T-helper 1 cell treated with Interleukin-12 subunit alpha and Interleukin-12 subunit beta and Interleukin-4 antibody, amounts not matched to agents 30 μg/mL and 1 μg/mL, for 36 hours (primary cell): ENCODE results near the gene PC.

ENCODE experiments used
- H3K27ac Mint-ChIP-seq: one replicate; pipeline ENCODE4 v1.8.0; 2021; ENCODE audit warnings: mild to moderate bottlenecking, mixed read lengths
- H3K27me3 Mint-ChIP-seq: one replicate; pipeline ENCODE4 v1.8.0; 2021; ENCODE audit warnings: low read depth, mixed read lengths
- H3K36me3 Mint-ChIP-seq: one replicate; pipeline ENCODE4 v1.8.0; 2021; ENCODE audit warnings: low read depth, mixed read lengths
- H3K4me1 Mint-ChIP-seq: one replicate; pipeline ENCODE4 v1.8.0; 2021; ENCODE audit warnings: low read depth, mixed read lengths
- H3K4me3 Mint-ChIP-seq: one replicate; pipeline ENCODE4 v1.8.0; 2021; ENCODE audit warnings: mild to moderate bottlenecking, moderate library complexity, mixed read lengths
- H3K9me3 Mint-ChIP-seq: one replicate; pipeline ENCODE4 v1.8.0; 2021; ENCODE audit warnings: mixed read lengths

Gene PC

DNA sequence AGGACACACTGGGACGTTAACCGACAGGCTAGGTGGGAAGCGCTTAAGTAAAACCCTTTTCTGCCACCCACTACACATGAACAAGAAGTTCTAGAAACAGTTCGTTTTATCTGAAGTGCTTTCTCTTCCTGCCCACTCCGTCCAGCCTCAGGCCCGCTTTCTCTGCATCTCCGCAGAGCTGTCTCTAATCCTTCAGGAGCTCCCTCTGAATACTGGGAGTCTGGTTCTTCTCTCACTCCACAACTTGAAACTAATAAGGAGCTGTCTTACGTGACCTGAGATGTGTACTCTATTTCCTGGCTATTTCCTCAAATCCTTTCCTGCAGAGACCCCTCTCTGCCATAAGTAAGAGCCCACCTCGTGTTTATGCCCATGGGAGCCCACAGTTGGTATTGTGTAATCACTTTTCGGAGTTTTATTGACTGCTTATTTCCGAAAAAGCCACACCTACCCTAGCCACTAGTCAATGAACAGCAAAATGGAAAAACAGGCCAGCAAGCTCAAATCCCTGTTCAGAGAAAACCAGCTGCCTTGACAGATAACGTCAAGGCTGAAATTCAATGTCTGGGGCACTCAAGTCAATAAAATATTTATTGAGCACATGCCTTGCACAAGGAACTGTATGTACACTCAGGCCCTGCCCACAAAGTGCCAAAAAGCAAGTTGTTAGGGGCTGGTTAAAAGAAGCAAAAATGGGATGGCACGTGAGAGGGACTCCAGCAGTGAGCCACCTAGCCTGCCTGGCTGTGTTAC is 4.9 kb downstream of the PC start:
- no peaks in the 10 kb centered on the region for H3K9me3 Mint-ChIP-seq
- no peaks in the 10 kb centered on the region for H3K27me3 Mint-ChIP-seq
- no peak overlapping the region for H3K4me3 Mint-ChIP-seq
- H3K27ac Mint-ChIP-seq, result no peak overlapping the region
- H3K4me1 Mint-ChIP-seq, result peaks cover 11% of the 10 kb centered on the region
- H3K36me3 Mint-ChIP-seq, result no peaks in the 10 kb centered on the region

DNA sequence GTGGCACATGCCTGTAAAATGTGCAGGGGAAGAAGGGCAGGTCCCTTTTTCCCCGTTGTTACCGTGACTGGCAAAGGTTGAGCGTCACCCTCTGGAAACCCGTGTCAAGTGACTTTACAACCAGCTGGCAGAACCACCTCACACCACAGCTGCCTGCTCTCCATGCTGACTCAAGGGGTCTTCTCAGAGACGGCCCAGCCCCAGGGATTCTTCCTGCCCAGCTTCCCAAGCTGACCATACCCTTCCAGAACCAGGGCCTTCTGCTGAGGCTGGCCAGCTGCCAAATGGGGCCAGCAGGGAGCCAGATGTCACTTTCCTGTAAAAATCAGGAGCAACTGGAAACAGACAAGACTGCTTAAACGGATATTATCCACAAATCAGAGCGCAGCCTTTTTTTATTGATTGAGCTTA is 6.3 kb downstream of the PC start:
- Mint-ChIP-seq H3K4me3 (no peak overlapping the region), H3K4me1 (peaks cover 7% of the 10 kb centered on the region), H3K36me3 (no peaks in the 10 kb centered on the region), H3K27ac (no peak overlapping the region), H3K27me3 (no peaks in the 10 kb centered on the region), H3K9me3 (no peaks in the 10 kb centered on the region)

DNA sequence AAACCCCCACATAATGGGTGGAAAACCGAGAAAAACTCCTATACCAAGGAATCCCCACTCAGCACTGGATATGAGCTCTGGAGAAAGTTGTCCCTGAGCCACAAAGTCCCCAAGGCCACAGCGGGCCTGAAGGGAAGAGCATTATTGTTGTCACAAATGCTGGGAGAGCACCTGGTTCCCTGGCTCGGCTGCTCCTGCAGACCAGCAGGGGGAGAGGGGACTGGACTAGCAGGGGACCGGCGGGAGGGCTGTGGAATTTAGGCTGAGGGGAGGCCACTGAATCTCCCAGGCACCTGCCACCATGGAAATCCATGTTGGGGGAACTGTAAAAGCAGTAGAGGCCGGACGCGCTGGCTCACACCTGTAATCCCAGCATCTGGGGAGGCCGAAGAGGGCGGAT is 7.0 kb downstream of the PC start:
- Mint-ChIP-seq H3K4me1 (peaks cover 3% of the 10 kb centered on the region), H3K36me3 (no peaks in the 10 kb centered on the region), H3K27me3 (no peaks in the 10 kb centered on the region), H3K4me3 (no peak overlapping the region), H3K27ac (no peak overlapping the region), H3K9me3 (no peaks in the 10 kb centered on the region)

DNA sequence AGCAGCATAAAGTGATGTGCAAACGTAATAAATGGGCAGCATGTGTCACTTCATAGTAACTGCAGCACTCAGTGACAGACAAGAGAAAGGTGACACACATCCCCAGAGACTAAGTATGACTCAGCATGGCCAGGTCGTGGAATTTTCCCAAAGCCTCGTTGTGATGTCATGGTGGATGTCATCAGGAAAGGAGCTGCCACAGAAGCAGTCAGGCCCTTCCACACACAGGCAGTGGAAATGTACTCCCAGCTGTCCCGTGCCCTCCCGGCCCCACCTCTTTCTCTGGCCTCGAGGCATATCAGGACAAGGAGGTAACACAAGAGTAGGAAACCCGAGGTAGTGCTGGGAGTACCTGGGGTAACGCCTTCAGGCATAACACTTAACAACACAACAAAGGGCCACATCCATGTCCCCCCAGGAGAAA is 8.1 kb downstream of the PC start:
- no peaks in the 10 kb centered on the region for H3K27me3 Mint-ChIP-seq
- H3K4me1 Mint-ChIP-seq, result peaks cover 3% of the 10 kb centered on the region
- H3K27ac Mint-ChIP-seq, result no peak overlapping the region
- no peak overlapping the region for H3K4me3 Mint-ChIP-seq
- H3K36me3 Mint-ChIP-seq, result no peaks in the 10 kb centered on the region
- H3K9me3 Mint-ChIP-seq, result no peaks in the 10 kb centered on the region

DNA sequence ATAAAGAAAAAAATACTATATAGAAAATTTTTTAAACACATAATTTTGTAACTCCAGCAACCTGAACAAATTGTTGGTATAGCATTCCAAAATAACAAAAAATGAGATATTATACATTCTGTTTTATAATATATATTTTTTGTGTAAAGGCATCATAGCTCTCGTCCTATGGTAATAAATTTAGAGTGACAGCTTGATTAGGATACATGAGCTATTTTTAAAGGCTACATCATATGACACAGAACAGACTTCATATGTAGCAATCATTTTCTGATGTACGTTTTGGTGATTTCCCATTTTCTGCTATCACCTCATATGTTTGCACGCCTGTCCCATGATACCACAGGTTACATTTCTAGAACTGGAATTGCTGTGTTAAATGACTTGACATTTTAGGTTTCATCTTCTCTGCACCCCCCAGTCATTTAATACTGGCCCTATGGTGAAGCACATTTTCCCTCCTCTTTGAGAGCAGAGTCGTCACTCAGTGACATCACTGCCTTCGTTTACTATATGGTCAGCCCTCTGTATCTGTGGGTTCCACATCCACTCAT is 19.5 kb downstream of the PC start:
- no peaks in the 10 kb centered on the region for H3K9me3 Mint-ChIP-seq
- peaks cover 6% of the 10 kb centered on the region for H3K27me3 Mint-ChIP-seq
- H3K4me1 Mint-ChIP-seq, result no peaks in the 10 kb centered on the region
- H3K27ac Mint-ChIP-seq, result no peak overlapping the region
- no peaks in the 10 kb centered on the region for H3K36me3 Mint-ChIP-seq
- no peak overlapping the region for H3K4me3 Mint-ChIP-seq

DNA sequence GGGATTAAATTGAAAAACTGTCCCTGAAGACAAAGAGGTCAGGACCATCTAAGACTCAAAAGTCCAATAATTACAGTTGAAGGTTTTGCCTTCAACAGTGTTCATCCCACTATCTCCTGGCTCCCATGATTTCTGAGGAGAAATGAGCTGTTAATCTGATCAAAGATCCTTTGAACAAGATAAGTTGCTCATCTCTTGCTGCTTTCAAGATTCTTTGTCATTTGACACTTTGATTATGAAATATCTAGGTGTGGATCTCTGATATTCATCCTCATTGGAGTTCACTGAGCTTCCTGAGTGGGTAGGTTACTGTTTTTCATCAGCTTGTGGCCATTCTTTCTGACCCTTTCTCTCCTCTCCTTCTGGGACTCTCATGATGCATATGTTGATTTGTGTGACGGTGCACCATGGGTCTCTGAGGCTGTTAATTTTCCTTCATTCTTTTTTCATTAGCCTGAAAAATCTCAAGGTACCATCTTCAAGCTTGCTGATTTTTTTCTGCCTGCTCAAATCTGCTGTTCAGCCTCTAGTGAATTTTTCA is 20.9 kb downstream of the PC start:
- H3K4me1 Mint-ChIP-seq, result no peaks in the 10 kb centered on the region
- no peaks in the 10 kb centered on the region for H3K9me3 Mint-ChIP-seq

DNA sequence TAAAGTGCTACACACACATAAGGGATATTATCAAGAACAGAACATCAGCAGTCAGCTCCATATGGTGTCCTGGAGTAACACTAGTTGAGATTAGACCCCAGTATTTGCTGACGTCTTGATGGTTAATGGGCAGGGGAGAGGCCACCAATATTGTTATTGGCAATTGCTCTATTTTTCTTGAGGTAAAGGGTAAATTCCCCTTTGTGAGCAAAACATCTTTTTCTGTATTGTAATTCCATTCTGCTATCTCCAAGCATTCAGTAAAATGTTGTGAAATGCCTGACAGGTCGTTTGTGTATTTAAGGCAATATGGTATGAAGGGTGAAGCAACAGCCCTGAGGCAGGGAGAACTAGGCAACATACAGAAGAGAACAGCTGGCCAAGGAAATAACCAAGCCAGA is 21.9 kb downstream of the PC start:
- Mint-ChIP-seq H3K36me3 (no peaks in the 10 kb centered on the region), H3K4me3 (no peak overlapping the region), H3K9me3 (no peaks in the 10 kb centered on the region), H3K27me3 (peaks cover 6% of the 10 kb centered on the region), H3K27ac (no peak overlapping the region), H3K4me1 (no peaks in the 10 kb centered on the region)

More for the DNA sequence above, 20.9 kb downstream of the PC start:
- Mint-ChIP-seq H3K27me3 (peaks cover 6% of the 10 kb centered on the region), H3K4me3 (no peak overlapping the region), H3K27ac (no peak overlapping the region), H3K36me3 (no peaks in the 10 kb centered on the region)

DNA sequence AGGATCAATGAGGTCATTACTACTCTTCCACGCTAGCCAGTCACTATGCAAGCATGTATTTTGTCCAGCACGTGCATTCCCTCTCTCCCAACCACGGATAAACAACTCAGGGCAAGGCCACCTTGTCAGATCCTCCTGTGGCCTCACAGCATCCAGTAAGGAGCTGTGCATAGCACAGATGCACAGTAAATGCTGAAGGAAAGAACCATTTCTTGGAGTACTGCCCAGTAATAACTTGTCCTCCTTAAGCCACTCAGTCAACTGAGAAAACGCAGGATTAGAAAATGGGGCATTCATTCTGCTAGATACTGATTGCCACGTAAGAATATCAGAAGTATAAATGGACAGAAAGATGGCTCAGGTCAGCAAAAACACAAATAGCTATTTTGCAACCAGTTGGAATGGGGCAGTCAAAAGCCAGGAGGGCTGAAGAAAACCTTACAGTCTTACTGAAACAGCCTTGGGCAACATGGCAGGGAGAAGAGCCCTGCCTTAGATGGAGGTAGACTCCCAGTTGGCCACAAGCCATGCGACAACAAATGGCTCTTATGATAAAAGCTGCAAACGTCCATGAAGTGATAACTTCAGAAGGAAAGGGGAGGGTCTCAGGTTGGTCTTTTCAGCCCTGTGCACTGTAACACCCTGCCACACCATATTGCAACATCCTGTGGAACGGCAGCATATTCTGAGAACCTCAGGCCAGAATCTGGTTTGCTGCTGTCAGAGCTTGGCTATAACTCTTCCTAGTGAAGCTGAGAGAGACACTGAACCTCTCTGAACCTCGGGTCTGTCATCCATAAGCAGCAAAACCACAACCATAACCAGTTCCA is 23.0 kb downstream of the PC start:
- Mint-ChIP-seq H3K9me3 (no peaks in the 10 kb centered on the region), H3K4me3 (no peak overlapping the region), H3K27ac (no peak overlapping the region)

DNA sequence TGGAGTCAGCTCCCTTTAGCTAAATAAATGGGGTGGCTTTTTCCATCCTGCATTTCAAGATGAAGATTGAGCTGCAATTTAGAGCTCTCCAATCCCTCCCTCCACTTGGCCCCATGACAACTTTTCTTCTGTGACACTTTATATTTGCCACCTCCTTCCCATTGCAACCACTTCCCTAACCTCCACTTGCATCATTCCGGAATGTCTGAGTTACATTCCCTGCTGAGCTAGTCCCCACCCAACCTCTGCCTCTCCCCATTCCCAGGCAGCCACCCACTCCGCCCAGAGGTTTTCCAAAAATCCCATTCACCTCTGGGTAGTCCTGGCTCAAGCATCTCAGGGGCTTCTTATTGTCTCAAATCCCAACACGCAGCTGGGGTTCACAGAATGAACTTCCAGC is 24.7 kb downstream of the PC start:
- peaks cover 6% of the 10 kb centered on the region for H3K27me3 Mint-ChIP-seq
- no peak overlapping the region for H3K27ac Mint-ChIP-seq
- no peak overlapping the region for H3K4me3 Mint-ChIP-seq
- H3K9me3 Mint-ChIP-seq, result no peaks in the 10 kb centered on the region
- H3K4me1 Mint-ChIP-seq, result no peaks in the 10 kb centered on the region
- no peaks in the 10 kb centered on the region for H3K36me3 Mint-ChIP-seq

More for the DNA sequence above, 23.0 kb downstream of the PC start:
- H3K36me3 Mint-ChIP-seq, result no peaks in the 10 kb centered on the region
- peaks cover 6% of the 10 kb centered on the region for H3K27me3 Mint-ChIP-seq
- no peaks in the 10 kb centered on the region for H3K4me1 Mint-ChIP-seq

DNA sequence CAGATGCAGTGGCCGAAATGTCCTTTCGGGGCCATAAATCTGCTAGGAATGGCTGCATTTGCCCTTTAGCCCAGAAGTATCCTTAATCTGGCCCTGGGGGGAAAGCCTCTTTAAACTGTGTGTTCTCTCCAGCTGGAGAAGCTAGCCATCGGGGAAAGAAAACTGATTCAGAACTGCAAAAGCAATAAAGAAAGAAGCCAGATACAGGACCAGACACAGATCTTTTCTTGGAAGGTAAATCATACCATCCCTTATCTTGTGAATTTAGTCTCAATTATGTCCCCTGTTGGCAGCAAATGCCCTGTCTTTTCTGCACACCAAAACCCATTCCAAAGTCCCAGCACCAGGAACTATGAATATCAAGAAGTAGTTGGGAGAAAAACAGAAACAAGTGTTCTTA is 25.6 kb downstream of the PC start:
- H3K4me1 Mint-ChIP-seq, result no peaks in the 10 kb centered on the region
- no peaks in the 10 kb centered on the region for H3K9me3 Mint-ChIP-seq
- H3K27ac Mint-ChIP-seq, result no peak overlapping the region
- no peaks in the 10 kb centered on the region for H3K36me3 Mint-ChIP-seq
- H3K27me3 Mint-ChIP-seq, result peaks cover 6% of the 10 kb centered on the region
- H3K4me3 Mint-ChIP-seq, result no peak overlapping the region

DNA sequence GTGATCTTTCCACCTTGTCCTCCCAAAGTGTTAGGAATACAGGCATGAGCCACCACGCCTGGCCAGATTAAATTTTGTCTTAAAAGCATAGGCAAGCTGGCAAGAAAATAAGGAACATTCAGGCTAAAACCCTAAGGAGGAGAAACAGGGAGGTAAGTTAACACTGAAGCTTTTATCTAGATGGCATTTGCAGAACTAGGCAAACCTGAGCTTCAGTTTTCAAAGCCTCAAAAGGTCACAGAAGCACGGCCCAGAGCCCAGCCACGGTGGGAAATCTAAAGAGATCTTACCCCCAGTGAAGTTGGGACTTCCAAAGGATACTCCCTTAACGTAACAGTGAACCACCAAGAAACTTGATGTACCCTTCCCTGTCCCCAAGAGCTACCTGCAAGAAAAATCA is 28.4 kb downstream of the PC start:
- Mint-ChIP-seq H3K4me1 (no peaks in the 10 kb centered on the region), H3K4me3 (no peak overlapping the region), H3K9me3 (no peaks in the 10 kb centered on the region), H3K27me3 (peaks cover 4% of the 10 kb centered on the region), H3K27ac (no peak overlapping the region), H3K36me3 (no peaks in the 10 kb centered on the region)

DNA sequence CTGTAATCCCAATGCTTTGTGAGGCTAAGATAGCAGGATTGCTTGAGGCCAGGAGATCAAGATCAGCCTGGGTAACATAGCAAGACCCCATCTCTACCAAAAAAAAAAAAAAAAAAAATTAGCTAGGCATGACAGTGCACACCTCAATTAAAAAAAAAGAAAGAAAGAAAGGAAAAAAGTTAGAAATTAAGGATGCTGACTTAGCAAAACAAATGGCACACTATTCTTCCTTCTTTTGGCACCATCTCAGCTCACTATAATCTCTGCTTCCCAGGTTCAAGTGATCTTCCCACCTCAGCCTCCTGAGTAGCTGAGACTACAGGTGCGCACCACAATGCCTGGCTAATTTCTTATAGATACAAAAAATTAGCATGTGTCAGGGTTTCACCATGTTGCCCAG is 33.9 kb downstream of the PC start:
- Mint-ChIP-seq H3K4me3 (no peak overlapping the region), H3K36me3 (no peaks in the 10 kb centered on the region), H3K4me1 (no peaks in the 10 kb centered on the region), H3K27ac (no peak overlapping the region), H3K27me3 (no peaks in the 10 kb centered on the region), H3K9me3 (no peaks in the 10 kb centered on the region)

DNA sequence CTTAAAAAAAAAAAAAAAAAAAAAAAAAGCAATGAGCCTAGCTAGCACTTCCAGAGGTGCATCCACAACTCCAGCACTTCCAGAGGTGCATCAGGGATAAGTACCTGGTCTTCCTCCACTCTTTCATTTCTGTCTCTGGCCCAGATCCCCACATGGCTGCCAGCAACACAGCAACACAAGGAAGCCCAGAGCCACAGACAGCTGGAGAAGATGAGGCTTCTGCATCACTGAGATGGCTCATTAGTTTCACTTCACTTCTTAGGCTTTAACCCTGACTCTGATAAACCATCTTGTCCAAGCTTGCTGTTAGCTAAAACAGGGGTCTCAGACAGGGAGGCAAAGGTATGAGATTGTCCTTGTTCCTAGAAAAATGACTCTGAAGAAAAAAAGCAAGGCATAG is 35.6 kb downstream of the PC start:
- Mint-ChIP-seq H3K27ac (no peak overlapping the region), H3K27me3 (no peaks in the 10 kb centered on the region), H3K4me1 (no peaks in the 10 kb centered on the region), H3K9me3 (no peaks in the 10 kb centered on the region), H3K36me3 (no peaks in the 10 kb centered on the region), H3K4me3 (no peak overlapping the region)

DNA sequence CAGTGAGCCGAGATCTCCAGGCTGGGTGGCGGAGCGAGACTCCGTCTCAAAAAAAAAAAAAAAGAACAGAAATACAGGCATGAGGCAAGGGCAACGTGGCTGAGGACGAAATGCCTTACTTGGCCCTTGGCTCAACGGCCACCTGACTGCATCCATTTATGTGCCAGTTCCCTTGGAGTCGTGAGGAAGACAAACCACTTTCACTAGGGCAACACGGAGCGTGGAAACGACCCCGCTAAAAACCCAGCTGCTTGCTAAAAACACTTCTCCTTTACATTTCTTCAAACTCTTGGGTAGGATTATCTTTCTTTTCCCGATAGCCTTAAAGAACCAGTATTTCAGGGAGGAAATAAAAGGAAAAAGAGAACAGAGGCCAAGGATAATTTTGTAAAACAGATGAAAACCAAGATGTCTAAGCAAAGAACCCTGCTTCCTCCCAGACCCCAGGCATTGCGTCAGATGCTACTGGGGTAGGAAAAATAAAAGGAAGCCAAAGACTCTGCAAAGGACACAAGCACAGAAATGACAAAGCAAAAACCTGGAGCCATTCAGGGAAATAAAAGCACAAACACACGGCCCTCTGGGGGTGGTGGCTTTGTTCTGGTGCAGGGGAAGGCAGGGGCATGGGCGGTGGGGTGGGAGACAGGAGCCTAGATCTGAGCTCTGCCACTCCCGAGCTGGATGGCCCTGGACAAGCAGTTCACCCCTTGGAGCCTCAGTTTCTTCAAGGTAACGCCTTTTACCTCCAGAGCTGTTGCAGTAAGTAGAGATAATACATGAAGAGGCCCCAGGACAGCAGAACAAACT is 37.0 kb downstream of the PC start:
- H3K4me3 Mint-ChIP-seq, result no peak overlapping the region
- H3K36me3 Mint-ChIP-seq, result no peaks in the 10 kb centered on the region
- H3K27ac Mint-ChIP-seq, result no peak overlapping the region
- no peaks in the 10 kb centered on the region for H3K4me1 Mint-ChIP-seq
- no peaks in the 10 kb centered on the region for H3K27me3 Mint-ChIP-seq
- no peaks in the 10 kb centered on the region for H3K9me3 Mint-ChIP-seq
